HepG2 (cell line): ENCODE measurements around the gene CAGE1. TPM values are rescaled to one million over a fixed set of nuclear protein-coding genes. Genes with fewer than 3 reads are reported as not detected.

ENCODE experiments used
- ATAC-seq: fragments of 200-7000 bp; cut with Tn5 transposase; 3 replicates; pipeline ENCODE4 v1.9.1; 2020; ENCODE audit warnings: mild to moderate bottlenecking, moderate library complexity
- BruUV-seq: library from RNA; stranded (reverse); fragments of 400-500 nt; replicated peaks from 2 replicates; lab custom pipeline; 2021; lab: Mats Ljungman, UMichigan
- CTCF ChIA-PET: fragments of 300-600 bp; formaldehyde crosslinking; extraction: SDS; loops from one replicate; lab custom pipeline; 2021; ENCODE audit warnings: low total read pairs, inconsistent platforms, low intra/inter-chr PET ratio; lab: Yijun Ruan, JAX
- POLR2A ChIA-PET: fragments of 350-600 bp; sonication (Branson Sonifier 250); formaldehyde crosslinking; loops from one replicate; lab custom pipeline; 2020; ENCODE audit warnings: antibody characterized with exemption, inconsistent platforms; lab: Yijun Ruan, JAX
- DNase-seq: peaks from one replicate; pipeline ENCODE4 v3.0.0-alpha.2; 2015; ENCODE audit warnings: low spot score
- FAIRE-seq: peaks from 3 replicates; lab custom pipeline; 2011; peaks lifted over from hg19 to GRCh38; lab: Jason Lieb, UNC
- H2AFZ ChIP-seq: one replicate; pipeline ENCODE4 v1.6.1; 2011; ENCODE audit warnings: low read length, inconsistent platforms
- H3K27ac ChIP-seq: fragments of 300-600 bp; 3 replicates; pipeline ENCODE4 v1.8.0; 2011; ENCODE audit warnings: mixed run types, mild to moderate bottlenecking, mixed read lengths, low read length, inconsistent platforms; ENCODE audit not compliant: insufficient read depth; ENCODE audit errors: extremely low read length
- H3K27me3 ChIP-seq, 2 experiments: fragments of 200-600 bp in 1 of 2; 2 replicates in 1 of 2; 3 replicates in 1 of 2; pipeline versions ENCODE4 v1.6.0 to v1.8.0; 2011; ENCODE audit warnings: low read length in 2 of 2, mild to moderate bottlenecking in 2 of 2, moderate library complexity in 2 of 2, inconsistent platforms in 1 of 2; ENCODE audit not compliant: insufficient read depth in 2 of 2, control insufficient read depth in 1 of 2
- H3K36me3 ChIP-seq, 2 experiments: fragments of 200-600 bp in 1 of 2; replicated peaks in 1 of 2; 2 replicates in 1 of 2; 3 replicates in 1 of 2; pipeline versions ENCODE4 v1.5.1 to v1.8.0; 2011; ENCODE audit warnings: low read length in 2 of 2, inconsistent platforms in 1 of 2; ENCODE audit not compliant: insufficient read depth in 2 of 2, control insufficient read depth in 1 of 2
- H3K4me1 ChIP-seq: 2 replicates; pipeline ENCODE4 v1.5.1; 2012; ENCODE audit warnings: low read length, inconsistent platforms; ENCODE audit not compliant: insufficient read depth
- H3K4me2 ChIP-seq: 2 replicates; pipeline ENCODE4 v1.6.0; 2011; ENCODE audit warnings: low read depth, low read length, inconsistent platforms
- H3K4me3 ChIP-seq, 3 experiments: fragments of 200-600 bp in 1 of 3; sonication (generic), shearing (Covaris generic) in 1 of 3; replicated peaks in 1 of 3; 2 replicates each; pipeline ENCODE4 v1.5.1; 2011 to 2016; ENCODE audit warnings: low read length in 3 of 3, inconsistent platforms in 2 of 3, low read depth in 2 of 3, mild to moderate bottlenecking in 2 of 3, control low read depth in 1 of 3, mixed read lengths in 1 of 3; ENCODE audit not compliant: insufficient read depth in 1 of 3
- H3K79me2 ChIP-seq: one replicate; pipeline ENCODE4 v1.6.1; 2011; ENCODE audit warnings: low read length, inconsistent platforms; ENCODE audit not compliant: insufficient read depth
- H3K9ac ChIP-seq: 2 replicates; pipeline ENCODE4 v1.6.0; 2011; ENCODE audit warnings: mild to moderate bottlenecking, low read depth, low read length, inconsistent platforms; ENCODE audit not compliant: insufficient read depth
- H3K9me3 ChIP-seq: 2 replicates; pipeline ENCODE4 v1.5.1; 2012; ENCODE audit warnings: mild to moderate bottlenecking, low read length
- H4K20me1 ChIP-seq: 2 replicates; pipeline ENCODE4 v1.6.0; 2011; ENCODE audit warnings: inconsistent platforms, mild to moderate bottlenecking, low read length, moderate library complexity; ENCODE audit not compliant: insufficient read depth
- CEBPB ChIP-seq: IDR thresholded peaks from 2 replicates; pipeline ENCODE4 v1.6.1; 2011; ENCODE audit warnings: low read depth, low read length, improper control_type of control experiment, borderline replicate concordance
- FUBP1 ChIP-seq: sonication (generic); formaldehyde crosslinking; IDR thresholded peaks from 2 replicates; pipeline ENCODE4 v1.5.1; 2020; ENCODE audit warnings: missing genetic modification reagents, mild to moderate bottlenecking, borderline replicate concordance
- YEATS2 ChIP-seq: sonication (generic); formaldehyde crosslinking; IDR thresholded peaks from 2 replicates; pipeline ENCODE4 v1.4.0; 2020; ENCODE audit warnings: missing genetic modification reagents, borderline replicate concordance
- WGBS: methylation state at CpG from one replicate; pipeline ENCODE4 v1.1.6; 2017; ENCODE audit warnings: low lambda C conversion rate; 5-methylcytosine and 5-hydroxymethylcytosine counted together
- in situ Hi-C: cut with HindIII; loops from 2 replicates; pipeline ENCODE4 v1.10.0; 2017; ENCODE audit warnings: low pct_unique_long_range_greater_than_20kb; ENCODE audit not compliant: extremely low pct_ligation_motif_present
- intact Hi-C: fragments of 100-400 bp; cut with micrococcal nuclease; formaldehyde crosslinking; loops from one replicate; pipeline ENCODE4 v1.10.0; 2022; ENCODE audit not compliant: unreplicated experiment
- polyA plus RNA-seq, 8 experiments: library from polyadenylated mRNA; depleted of rRNA in 3 of 8; stranded (reverse) in 7 of 8; unstranded in 1 of 8; fragments of >200 nt; fragmentation: Illumina TruSeq in 4 of 8; extraction: Trizol in 4 of 8; gene quantifications; 2 replicates each; pipeline versions ENCODE4 v1.2.1 to v1.2.3, GENCODE V29; 2011 to 2016; ENCODE audit warnings: low read depth in 4 of 8, missing spikeins in 1 of 8, mixed read lengths in 1 of 8; ENCODE audit not compliant: insufficient read depth in 1 of 8
- total RNA-seq, 5 experiments: library from RNA; depleted of rRNA; stranded (reverse); fragments of >200 nt; fragmentation: Illumina TruSeq; extraction: Trizol; gene quantifications; 2 replicates each; pipeline ENCODE4 v1.2.3, GENCODE V29; 2016; ENCODE audit warnings: low read depth in 1 of 5

The CAGE1 gene
- total and polyA plus RNA-seq, 2 of the 13 experiments (the other 11 are each of a cell fraction or from before 2014, with no cell fraction given), result 0.03 to 0.15 TPM

GRCh38 chr6:7424058-7424457 lies 34.5 kb upstream of the CAGE1 start:
- Histone ChIP-seq H3K9ac (no peak overlapping the region), H3K4me2 (no peak overlapping the region), H3K79me2 (no peaks in the 10 kb centered on the region), H3K4me1 (peaks cover 34% of the 10 kb centered on the region), H3K9me3 (no peaks in the 10 kb centered on the region), H3K36me3 (no peaks in the 10 kb centered on the region), H3K4me3 (no peak overlapping the region), H2AFZ (no peak overlapping the region), H3K27ac (no peak overlapping the region), H4K20me1 (no peaks in the 10 kb centered on the region), H3K27me3 (no peaks in the 10 kb centered on the region)
- FAIRE-seq (no peak), DNase-seq (no peak), ATAC-seq (no peak)
- in situ Hi-C loops, result no loop called here
- intact Hi-C loops, result loop anchor here (2.0 kb wide), 1 partner anchor 167 kb away; the partner anchor contains the start of gene SNRNP48
- CTCF ChIA-PET, result interaction anchor here (1.6 kb wide), 1 partner anchor 192 kb away, joined by 6 read pairs; no protein-coding TSS in a partner anchor
- POLR2A ChIA-PET, result interaction anchor here (3.7 to 4.7 kb wide), 2 partner anchors 117 to 167 kb away, joined by 27 to 32 read pairs; partner anchors contain the start of genes DSP and SNRNP48
- WGBS, result 91% methylated on average over 5 of the region's 5 CpGs
- TF ChIP-seq FUBP1 (CRISPR knock-in tag), result no peak
- peak; percentile 30; the same call in 1 of the 2 replicates for TF ChIP-seq CEBPB
- no TSS peak for BruUV-seq

- H3K36me3 ChIP-seq, result peaks cover 5 to 13% of the 10 kb centered on the region in 2 experiments
- no peaks in the 10 kb centered on the region for H3K79me2 ChIP-seq
- no peaks in the 10 kb centered on the region for H3K27me3 ChIP-seq
- H3K9ac ChIP-seq, result no peak overlapping the region
- ATAC-seq (no peak), DNase-seq (no peak), FAIRE-seq (no peak)
- peaks cover 25% of the 10 kb centered on the region for H3K4me1 ChIP-seq
- CTCF ChIA-PET, result no interaction called here
- no peak overlapping the region for H3K4me3 ChIP-seq
- H4K20me1 ChIP-seq, result no peaks in the 10 kb centered on the region
- BruUV-seq, result no TSS peak
- intact Hi-C loops (no loop called here), in situ Hi-C loops (no loop called here)
- 90% methylated on average over 3 of the region's 3 CpGs for WGBS
- TF ChIP-seq YEATS2 (CRISPR knock-in tag), result no peak
- H3K27ac ChIP-seq, result no peak overlapping the region
- no peak overlapping the region for H2AFZ ChIP-seq
- H3K4me2 ChIP-seq, result no peak overlapping the region
- POLR2A ChIA-PET, result no interaction called here
- H3K9me3 ChIP-seq, result no peaks in the 10 kb centered on the region
These were observed 31.5 kb upstream of the CAGE1 start for GRCh38 chr6:7421066-7421465.
